ENCODE results near the gene MPPED1. TPM values are rescaled to one million over a fixed set of nuclear protein-coding genes. Genes with fewer than 3 reads are reported as not detected.

The MPPED1 gene
- total RNA-seq, 4 donors from 2014 or later: not detected

DNA sequence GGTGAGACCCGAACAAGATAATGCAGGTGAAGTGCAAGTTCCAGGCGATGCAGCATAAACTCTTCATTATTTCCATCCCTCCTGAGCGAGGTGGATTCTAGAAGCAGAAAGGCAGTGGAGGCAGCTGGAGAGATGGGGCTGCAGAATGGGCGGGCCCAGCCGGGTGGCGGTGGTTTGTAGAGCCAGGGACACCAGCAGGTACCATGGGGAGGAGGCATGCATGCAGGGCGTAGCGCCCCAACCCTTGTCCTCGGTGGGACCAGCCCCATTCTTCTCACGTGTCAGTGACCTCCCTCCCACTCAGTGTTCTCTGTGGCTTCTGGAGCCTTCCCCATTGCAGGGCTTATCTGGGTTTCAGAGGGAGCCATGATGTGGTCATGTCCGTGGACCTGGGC is 38.0 kb downstream of the MPPED1 start:
- 79 to 86% methylated on average over 9 to 10 of the region's 11 CpGs for WGBS, 2 donors
- H3K27ac ChIP-seq: no peak overlapping the region
- intact Hi-C loops (cut with DNase I): no loop called here
- no peaks in the 10 kb centered on the region for H3K9me3 ChIP-seq
- no peaks in the 10 kb centered on the region for H3K4me1 ChIP-seq
- no peak overlapping the region for H3K4me3 ChIP-seq
- H3K27me3 ChIP-seq: peaks cover 0 to 57% (median 0%) of the 10 kb centered on the region in 4 donors
- no peak for TF ChIP-seq POLR2A (IDR thresholded peaks at IDR 0.05)
- no peak for TF ChIP-seq CTCF (IDR thresholded peaks at IDR 0.05)
- no peaks in the 10 kb centered on the region for H3K36me3 ChIP-seq
- DNase-seq: no peak

- H3K4me3 ChIP-seq: no peak overlapping the region
- no peaks in the 10 kb centered on the region for H3K9me3 ChIP-seq
- intact Hi-C loops (cut with DNase I): no loop called here
- no peak overlapping the region for H3K27ac ChIP-seq
- TF ChIP-seq CTCF (IDR thresholded peaks at IDR 0.05) (no peak), POLR2A (IDR thresholded peaks at IDR 0.05) (no peak)
- H3K36me3 ChIP-seq: no peaks in the 10 kb centered on the region
- peaks cover 0 to 58% (median 0%) of the 10 kb centered on the region in 4 donors for H3K27me3 ChIP-seq
- no peaks in the 10 kb centered on the region for H3K4me1 ChIP-seq
- 70 to 79% methylated on average over 16 to 18 of the region's 18 CpGs for WGBS, 2 donors
- DNase-seq: no peak
Measured at GRCh38 chr22:43451371-43452050, 39.7 kb downstream of the MPPED1 start.

DNA sequence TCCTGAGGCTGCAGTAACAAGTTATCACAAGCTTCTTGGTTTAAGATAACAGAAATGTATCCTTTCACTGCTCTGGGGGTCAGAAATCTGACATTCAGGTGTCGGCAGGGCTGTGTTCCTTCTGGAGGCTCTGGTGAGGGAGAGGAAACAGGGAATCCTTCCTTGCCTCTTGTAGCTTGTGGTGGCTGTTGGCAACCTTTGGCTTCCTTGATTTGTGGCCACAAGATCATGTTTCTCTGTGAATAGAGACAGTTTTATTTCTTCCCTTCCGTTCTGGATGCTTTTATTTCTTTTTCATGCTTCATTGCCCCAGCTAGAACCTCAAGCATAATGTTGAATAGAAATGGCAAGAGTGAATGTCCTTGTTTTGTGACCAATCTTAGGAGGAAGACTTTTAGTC is 44.0 kb downstream of the MPPED1 start:
- WGBS, 2 donors: 18 to 25% methylated on average over 2 of the region's 2 CpGs
- Histone ChIP-seq H3K36me3 (no peaks in the 10 kb centered on the region), H3K4me1 (no peaks in the 10 kb centered on the region), H3K27ac (no peak overlapping the region), H3K27me3 (peaks cover 0 to 71% (median 0%) of the 10 kb centered on the region in 4 donors), H3K4me3 (no peak overlapping the region), H3K9me3 (no peaks in the 10 kb centered on the region)
- intact Hi-C loops (cut with DNase I): no loop called here
- TF ChIP-seq CTCF (IDR thresholded peaks at IDR 0.05) (no peak), POLR2A (IDR thresholded peaks at IDR 0.05) (no peak)
- no peak for DNase-seq

DNA sequence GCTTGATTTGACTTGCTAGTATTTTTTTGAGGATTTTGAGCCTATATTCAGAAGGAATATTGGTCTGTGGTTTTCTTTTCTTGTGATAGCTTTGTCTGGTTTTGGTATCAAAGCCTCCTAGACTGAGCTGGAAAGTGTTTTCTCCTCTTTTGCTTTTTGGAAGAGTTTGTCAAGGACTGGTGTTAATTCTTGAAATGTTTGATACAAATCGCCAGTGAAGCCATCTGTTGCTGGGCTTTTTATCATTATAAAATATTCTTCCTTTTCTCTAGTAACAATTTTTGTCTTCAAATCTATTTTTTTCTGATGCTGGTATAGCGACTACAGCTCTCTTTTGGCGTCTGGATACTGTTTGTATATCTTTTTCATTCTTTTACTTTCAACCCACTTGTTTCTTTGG is 45.2 kb downstream of the MPPED1 start:
- TF ChIP-seq POLR2A (IDR thresholded peaks at IDR 0.05) (no peak), CTCF (IDR thresholded peaks at IDR 0.05) (no peak)
- Histone ChIP-seq H3K27me3 (peaks cover 0 to 61% (median 0%) of the 10 kb centered on the region in 4 donors), H3K4me1 (no peaks in the 10 kb centered on the region), H3K27ac (no peak overlapping the region), H3K4me3 (no peak overlapping the region), H3K9me3 (no peaks in the 10 kb centered on the region), H3K36me3 (no peaks in the 10 kb centered on the region)
- DNase-seq: no peak
- WGBS, 2 donors: 76 to 86% methylated on average over 3 of the region's 3 CpGs
- intact Hi-C loops (cut with DNase I): no loop called here

GRCh38 chr22:43462701-43463100 is 50.9 kb downstream of the MPPED1 start:
- Histone ChIP-seq H3K9me3 (peaks cover 0 to 8% (median 6%) of the 10 kb centered on the region in 3 donors), H3K4me1 (no peaks in the 10 kb centered on the region), H3K27me3 (peaks cover 0 to 49% (median 0%) of the 10 kb centered on the region in 4 donors), H3K4me3 (no peak overlapping the region), H3K27ac (no peak overlapping the region), H3K36me3 (no peaks in the 10 kb centered on the region)
- DNase-seq: no peak
- intact Hi-C loops (cut with DNase I): no loop called here
- TF ChIP-seq CTCF (IDR thresholded peaks at IDR 0.05) (no peak), POLR2A (IDR thresholded peaks at IDR 0.05) (no peak)

Data from esophagus squamous epithelium (tissue), 5 donors.